ENCODE data around the gene PCDHB7.
A peak's percentile ranks its signal among the peaks of the same experiment; 100 is the strongest.
"Not testable (repeated sequence)": the region's sequence is repeated elsewhere in the genome, so short reads cannot be mapped to it uniquely, and the experiment has no call there.

Gene PCDHB7

GRCh38 chr5:141172381-141173204 is at the start of gene PCDHB7:
PCDHB7 (plus strand) TSS chr5:141172644; CDS start chr5:141172836, 192 bp downstream.
- peak; percentile 13 to 41 for DNase-seq

DNA sequence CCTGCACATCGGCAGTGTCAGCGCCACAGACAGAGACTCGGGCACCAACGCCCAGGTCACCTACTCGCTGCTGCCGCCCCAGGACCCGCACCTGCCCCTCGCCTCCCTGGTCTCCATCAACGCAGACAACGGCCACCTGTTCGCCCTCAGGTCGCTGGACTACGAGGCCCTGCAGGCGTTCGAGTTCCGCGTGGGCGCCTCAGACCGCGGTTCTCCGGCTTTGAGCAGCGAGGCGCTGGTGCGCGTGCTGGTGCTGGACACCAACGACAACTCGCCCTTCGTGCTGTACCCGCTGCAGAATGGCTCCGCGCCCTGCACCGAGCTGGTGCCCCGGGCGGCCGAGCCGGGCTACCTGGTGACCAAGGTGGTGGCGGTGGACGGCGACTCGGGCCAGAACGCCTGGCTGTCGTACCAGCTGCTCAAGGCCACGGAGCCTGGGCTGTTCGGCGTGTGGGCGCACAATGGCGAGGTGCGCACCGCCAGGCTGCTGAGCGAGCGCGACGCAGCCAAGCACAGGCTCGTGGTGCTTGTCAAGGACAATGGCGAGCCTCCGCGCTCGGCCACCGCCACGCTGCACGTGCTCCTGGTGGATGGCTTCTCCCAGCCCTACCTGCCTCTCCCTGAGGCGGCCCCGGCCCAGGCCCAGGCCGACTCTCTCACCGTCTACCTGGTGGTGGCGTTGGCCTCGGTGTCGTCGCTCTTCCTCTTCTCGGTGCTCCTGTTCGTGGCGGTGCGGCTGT is 48.9 kb upstream of the PCDHB7 start:
- not testable (repeated sequence) for DNase-seq

DNA sequence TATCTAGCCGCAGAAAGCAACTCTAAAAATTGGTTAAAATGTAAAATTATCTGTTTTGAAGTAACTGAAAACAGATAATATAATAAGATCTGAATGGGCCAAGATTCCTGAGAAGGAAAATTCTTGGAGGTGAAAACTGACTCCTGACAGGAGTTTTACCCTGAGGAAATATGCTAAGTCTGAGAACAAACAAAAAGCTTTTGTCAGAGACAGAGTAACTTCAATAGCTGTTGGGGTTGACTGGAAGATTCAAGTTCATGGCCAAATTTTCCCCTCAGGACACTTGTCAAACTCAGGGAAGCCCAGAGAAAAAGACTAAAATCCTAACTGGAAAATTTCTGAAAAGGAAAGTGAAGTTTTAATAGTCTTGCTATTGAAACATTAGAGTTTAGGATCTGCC is 45.1 kb upstream of the PCDHB7 start:
- DNase-seq = no peak

- no peak for DNase-seq
These were observed 37.3 kb upstream of the PCDHB7 start, which contains the start of gene PCDHB5 for GRCh38 chr5:141135030-141135717. PCDHB5 (plus strand) TSS chr5:141135206; CDS start chr5:141135435, 229 bp downstream.

- DNase-seq = no peak
These were observed 36.7 kb upstream of the PCDHB7 start for GRCh38 chr5:141135718-141136266.

- not testable (repeated sequence) for DNase-seq
These were observed 35.1 kb upstream of the PCDHB7 start for GRCh38 chr5:141137346-141137745.

DNA sequence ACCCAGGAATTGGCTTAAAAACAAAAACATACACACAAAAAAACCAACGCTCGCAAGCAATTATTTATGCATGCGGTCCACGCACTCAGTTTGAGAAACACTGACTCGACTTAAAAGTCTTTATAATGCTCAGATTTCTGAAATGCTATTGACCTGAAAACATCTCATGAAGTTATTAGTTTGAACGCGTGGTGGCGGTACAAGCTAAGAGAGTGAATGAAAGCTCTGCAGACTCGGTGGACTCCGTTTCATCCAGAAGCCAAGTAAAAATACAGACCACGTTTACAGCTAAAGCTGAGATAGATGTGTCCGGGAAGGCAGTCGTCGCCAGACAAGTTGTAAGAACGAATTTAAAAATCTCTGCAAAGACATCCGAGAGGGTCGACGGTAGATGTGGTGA is 22.6 kb upstream of the PCDHB7 start, which contains the start of gene PCDHB6:
Gene PCDHB6, plus strand, starts transcription at position 246 of the 400 bp plus-strand sequence. CDS start 201 bp downstream, outside the sequence.
- no peak for DNase-seq

DNA sequence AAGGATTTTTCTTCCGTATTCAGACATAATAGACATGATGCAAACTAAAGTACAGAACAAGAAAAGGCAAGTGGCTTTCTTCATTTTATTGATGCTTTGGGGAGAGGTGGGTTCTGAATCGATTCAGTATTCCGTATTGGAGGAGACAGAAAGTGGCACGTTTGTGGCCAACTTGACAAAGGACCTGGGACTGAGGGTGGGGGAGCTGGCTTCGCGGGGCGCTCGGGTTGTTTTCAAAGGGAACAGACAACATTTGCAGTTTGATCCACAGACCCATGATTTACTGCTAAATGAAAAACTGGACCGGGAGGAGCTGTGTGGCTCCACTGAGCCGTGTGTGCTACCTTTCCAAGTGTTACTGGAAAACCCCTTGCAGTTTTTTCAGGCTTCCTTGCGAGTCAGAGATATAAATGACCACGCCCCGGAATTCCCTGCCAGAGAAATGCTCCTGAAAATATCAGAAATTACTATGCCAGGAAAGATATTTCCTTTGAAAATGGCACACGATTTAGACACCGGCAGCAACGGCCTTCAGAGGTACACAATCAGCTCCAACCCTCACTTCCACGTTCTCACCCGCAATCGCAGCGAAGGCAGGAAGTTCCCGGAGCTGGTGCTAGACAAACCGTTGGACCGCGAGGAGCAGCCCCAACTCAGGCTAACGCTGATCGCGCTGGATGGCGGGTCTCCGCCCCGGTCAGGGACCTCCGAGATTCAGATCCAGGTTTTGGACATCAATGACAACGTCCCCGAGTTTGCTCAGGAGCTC is 22.0 kb upstream of the PCDHB7 start:
- no peak for DNase-seq

- no peak for DNase-seq
These were observed 21.5 kb upstream of the PCDHB7 start for GRCh38 chr5:141150993-141151325.

DNA sequence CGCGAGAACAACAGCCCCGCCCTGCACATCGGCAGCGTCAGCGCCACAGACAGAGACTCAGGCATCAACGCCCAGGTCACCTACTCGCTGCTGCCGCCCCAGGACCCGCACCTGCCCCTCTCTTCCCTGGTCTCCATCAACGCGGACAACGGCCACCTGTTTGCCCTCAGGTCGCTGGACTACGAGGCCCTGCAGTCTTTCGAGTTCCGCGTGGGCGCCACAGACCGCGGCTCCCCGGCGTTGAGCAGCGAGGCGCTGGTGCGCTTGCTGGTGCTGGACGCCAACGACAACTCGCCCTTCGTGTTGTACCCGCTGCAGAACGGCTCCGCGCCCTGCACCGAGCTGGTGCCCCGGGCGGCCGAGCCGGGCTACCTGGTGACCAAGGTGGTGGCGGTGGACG is 20.8 kb upstream of the PCDHB7 start:
- DNase-seq = not testable (repeated sequence)

DNA sequence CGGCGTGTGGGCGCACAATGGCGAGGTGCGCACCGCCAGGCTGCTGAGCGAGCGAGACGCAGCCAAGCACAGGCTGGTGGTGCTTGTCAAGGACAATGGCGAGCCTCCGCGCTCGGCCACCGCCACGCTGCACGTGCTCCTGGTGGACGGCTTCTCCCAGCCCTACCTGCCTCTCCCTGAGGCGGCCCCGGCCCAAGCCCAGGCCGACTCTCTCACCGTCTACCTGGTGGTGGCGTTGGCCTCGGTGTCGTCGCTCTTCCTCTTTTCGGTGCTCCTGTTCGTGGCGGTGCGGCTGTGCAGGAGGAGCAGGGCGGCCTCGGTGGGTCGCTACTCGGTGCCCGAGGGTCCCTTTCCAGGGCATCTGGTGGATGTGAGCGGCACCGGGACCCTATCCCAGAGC is 20.3 kb upstream of the PCDHB7 start:
- not testable (repeated sequence) for DNase-seq

DNA sequence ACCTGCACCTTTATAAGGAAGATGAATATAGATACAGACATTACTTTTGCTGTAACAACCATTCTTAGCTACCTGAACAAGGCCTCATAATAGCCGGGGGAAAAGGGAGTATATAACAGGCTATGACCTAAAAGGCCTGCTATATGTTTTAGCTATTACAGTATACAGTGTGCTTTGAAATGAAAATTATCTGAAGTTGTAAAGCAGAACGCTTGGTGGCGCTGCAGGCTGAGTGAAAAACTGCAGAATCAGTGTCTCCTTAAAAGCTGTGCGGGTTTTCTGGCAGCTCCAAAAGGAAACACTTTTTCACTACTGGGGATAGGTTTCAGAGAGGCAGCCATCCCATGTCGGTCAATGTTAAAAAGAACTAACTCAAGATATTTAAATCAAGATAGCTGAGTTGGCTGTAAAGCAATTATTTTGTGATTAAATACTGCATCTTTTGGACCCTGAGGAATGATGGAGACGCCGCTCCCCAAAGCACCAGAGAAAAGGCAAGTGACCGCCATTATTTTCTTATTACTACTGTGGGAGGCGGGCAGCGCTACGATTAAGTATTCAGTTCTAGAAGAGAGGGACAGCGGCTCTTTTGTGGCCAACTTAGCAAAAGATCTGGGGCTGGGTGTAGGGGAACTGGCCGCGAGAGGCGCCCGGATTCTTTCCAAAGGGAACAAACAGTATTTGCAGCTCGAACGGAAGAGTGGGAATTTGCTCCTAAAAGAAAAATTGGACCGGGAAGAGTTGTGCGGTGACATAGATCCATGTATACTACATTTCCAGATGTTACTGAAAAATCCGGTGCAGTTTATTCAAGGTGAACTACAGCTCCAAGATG is 16.7 kb upstream of the PCDHB7 start:
- DNase-seq = peak in 1 of 2 experiments; percentile 29

DNA sequence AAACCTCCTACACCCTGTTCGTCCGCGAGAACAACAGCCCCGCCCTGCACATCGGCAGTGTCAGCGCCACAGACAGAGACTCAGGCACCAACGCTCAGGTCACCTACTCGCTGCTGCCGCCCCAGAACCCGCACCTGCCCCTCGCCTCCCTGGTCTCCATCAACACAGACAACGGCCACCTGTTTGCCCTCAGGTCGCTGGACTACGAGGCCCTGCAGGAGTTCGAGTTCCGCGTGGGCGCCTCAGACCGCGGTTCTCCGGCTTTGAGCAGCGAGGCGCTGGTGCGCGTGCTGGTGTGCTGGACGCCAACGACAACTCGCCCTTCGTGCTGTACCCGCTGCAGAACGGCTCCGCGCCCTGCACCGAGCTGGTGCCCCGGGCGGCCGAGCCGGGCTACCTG is 15.1 kb upstream of the PCDHB7 start:
- DNase-seq = not testable (repeated sequence)

DNA sequence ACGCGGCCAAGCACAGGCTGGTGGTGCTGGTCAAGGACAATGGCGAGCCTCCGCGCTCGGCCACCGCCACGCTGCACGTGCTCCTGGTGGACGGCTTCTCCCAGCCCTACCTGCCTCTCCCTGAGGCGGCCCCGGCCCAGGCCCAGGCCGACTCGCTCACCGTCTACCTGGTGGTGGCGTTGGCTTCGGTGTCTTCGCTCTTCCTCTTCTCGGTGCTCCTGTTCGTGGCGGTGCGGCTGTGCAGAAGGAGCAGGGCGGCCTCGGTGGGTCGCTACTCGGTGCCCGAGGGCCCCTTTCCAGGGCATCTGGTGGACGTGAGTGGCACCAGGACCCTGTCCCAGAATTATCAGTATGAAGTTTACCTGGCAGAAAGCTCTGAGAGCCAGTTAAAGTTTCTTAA is 14.5 kb upstream of the PCDHB7 start:
- not testable (repeated sequence) for DNase-seq

DNA sequence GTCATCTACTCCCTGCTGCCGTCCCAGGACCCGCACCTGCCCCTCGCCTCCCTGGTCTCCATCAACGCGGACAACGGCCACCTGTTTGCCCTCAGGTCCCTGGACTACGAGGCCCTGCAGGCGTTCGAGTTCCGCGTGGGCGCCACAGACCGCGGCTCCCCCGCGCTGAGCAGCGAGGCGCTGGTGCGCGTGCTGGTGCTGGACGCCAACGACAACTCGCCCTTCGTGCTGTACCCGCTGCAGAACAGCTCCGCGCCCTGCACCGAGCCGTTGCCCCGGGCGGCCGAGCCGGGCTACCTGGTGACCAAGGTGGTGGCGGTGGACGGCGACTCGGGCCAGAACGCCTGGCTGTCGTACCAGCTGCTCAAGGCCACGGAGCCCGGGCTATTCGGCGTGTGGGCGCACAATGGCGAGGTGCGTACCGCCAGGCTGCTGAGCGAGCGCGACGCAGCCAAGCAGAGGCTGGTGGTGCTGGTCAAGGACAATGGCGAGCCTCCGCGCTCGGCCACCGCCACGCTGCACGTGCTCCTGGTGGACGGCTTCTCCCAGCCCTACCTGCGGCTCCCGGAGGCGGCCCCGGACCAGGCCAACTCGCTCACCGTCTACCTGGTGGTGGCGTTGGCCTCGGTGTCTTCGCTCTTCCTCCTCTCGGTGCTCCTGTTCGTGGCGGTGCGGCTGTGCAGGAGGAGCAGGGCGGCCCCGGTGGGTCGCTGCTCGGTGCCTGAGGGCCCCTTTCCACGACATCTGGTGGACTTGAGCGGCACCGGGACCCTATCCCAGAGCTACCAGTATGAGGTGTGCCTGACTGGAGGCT is 2.1 kb downstream of the PCDHB7 start:
- not testable (repeated sequence) for DNase-seq

GRCh38 chr5:141175933-141176332 is 3.5 kb downstream of the PCDHB7 start:
- DNase-seq = no peak

- DNase-seq = not testable (repeated sequence)
These were observed 5.2 kb downstream of the PCDHB7 start, which contains the start of gene PCDHB8 for GRCh38 chr5:141177577-141178191. PCDHB8 (plus strand) TSS chr5:141177790; CDS start chr5:141178035, 245 bp downstream.

DNA sequence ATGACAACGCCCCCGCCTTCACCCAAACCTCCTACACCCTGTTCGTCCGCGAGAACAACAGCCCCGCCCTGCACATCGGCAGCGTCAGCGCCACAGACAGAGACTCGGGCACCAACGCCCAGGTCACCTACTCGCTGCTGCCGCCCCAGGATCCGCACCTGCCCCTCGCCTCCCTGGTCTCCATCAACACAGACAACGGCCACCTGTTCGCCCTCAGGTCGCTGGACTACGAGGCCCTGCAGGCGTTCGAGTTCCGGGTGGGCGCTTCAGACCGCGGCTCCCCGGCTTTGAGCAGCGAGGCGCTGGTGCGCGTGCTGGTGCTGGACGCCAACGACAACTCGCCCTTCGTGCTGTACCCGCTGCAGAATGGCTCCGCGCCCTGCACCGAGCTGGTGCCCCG is 6.9 kb downstream of the PCDHB7 start:
- DNase-seq = not testable (repeated sequence)

- not testable (repeated sequence) for DNase-seq
These were observed 7.4 kb downstream of the PCDHB7 start for GRCh38 chr5:141179876-141180275.

GRCh38 chr5:141180313-141180712 is 7.9 kb downstream of the PCDHB7 start:
- no peak for DNase-seq

Measured in AML-193 (cell line).